Central memory CD8-positive, alpha-beta T cell (primary cell): ENCODE results near the gene ARHGAP45.
A peak's percentile ranks its signal among the peaks of the same experiment; 100 is the strongest.
"Not testable (repeated sequence)": the region's sequence is repeated elsewhere in the genome, so short reads cannot be mapped to it uniquely, and the experiment has no call there.

Source experiments
- ATAC-seq: fragments of 150-1000 bp; cut with Tn5 transposase; replicated peaks from 2 replicates; pipeline ENCODE4 v1.10.0; 2022; ENCODE audit warnings: mild to moderate bottlenecking, moderate FRiP score, moderate number of reproducible peaks; ENCODE audit not compliant: poor library complexity, severe bottlenecking; ENCODE audit errors: extremely low read depth
- DNase-seq, 2 donors: peaks; one replicate each; pipeline ENCODE4 v3.0.0; 2021; ENCODE audit warnings: low spot score in 2 of 2
- H3K27ac Mint-ChIP-seq: one replicate; pipeline ENCODE4 v1.8.0; 2022; ENCODE audit warnings: low read depth, mild to moderate bottlenecking, moderate library complexity, mixed read lengths
- H3K27me3 Mint-ChIP-seq: one replicate; pipeline ENCODE4 v1.8.0; 2022; ENCODE audit warnings: mixed read lengths
- H3K36me3 Mint-ChIP-seq: one replicate; pipeline ENCODE4 v1.8.0; 2022; ENCODE audit warnings: mild to moderate bottlenecking, moderate library complexity, mixed read lengths; ENCODE audit not compliant: insufficient read depth
- H3K4me1 Mint-ChIP-seq: one replicate; pipeline ENCODE4 v1.8.0; 2022; ENCODE audit warnings: mixed read lengths
- H3K4me3 Mint-ChIP-seq: one replicate; pipeline ENCODE4 v1.8.0; 2022; ENCODE audit warnings: mild to moderate bottlenecking, moderate library complexity, mixed read lengths
- H3K9me3 Mint-ChIP-seq: one replicate; pipeline ENCODE4 v1.8.0; 2022; ENCODE audit warnings: mixed read lengths

The ARHGAP45 gene

GRCh38 chr19:1113030-1113985 lies 46.3 kb downstream of the ARHGAP45 start:
- Mint-ChIP-seq H3K36me3 (peaks cover 19% of the 10 kb centered on the region), H3K27ac (no peak overlapping the region), H3K4me1 (no peaks in the 10 kb centered on the region), H3K4me3 (no peak overlapping the region), H3K27me3 (no peaks in the 10 kb centered on the region), H3K9me3 (no peaks in the 10 kb centered on the region)
- ATAC-seq (peak; percentile 79), DNase-seq (peak; percentile 68 to 76)

- ATAC-seq (no peak), DNase-seq (no peak)
- Mint-ChIP-seq H3K27me3 (no peaks in the 10 kb centered on the region), H3K4me3 (no peak overlapping the region), H3K4me1 (no peaks in the 10 kb centered on the region), H3K36me3 (peaks cover 21% of the 10 kb centered on the region), H3K9me3 (no peaks in the 10 kb centered on the region), H3K27ac (no peak overlapping the region)
These were observed 47.1 kb downstream of the ARHGAP45 start for GRCh38 chr19:1113986-1114483.

GRCh38 chr19:1114728-1115127 lies 47.8 kb downstream of the ARHGAP45 start:
- DNase-seq, H3K27me3 Mint-ChIP-seq, H3K4me3 Mint-ChIP-seq, ATAC-seq, H3K9me3 Mint-ChIP-seq, H3K27ac Mint-ChIP-seq, H3K4me1 Mint-ChIP-seq: not testable (repeated sequence)
- H3K36me3 Mint-ChIP-seq, result peaks cover 22% of the 10 kb centered on the region

- H3K9me3 Mint-ChIP-seq, result no peaks in the 10 kb centered on the region
- H3K4me1 Mint-ChIP-seq, result no peaks in the 10 kb centered on the region
- H3K36me3 Mint-ChIP-seq, result peaks cover 24% of the 10 kb centered on the region
- H3K27me3 Mint-ChIP-seq, result no peaks in the 10 kb centered on the region
- ATAC-seq (no peak), DNase-seq (no peak)
- H3K4me3 Mint-ChIP-seq, result no peak overlapping the region
- H3K27ac Mint-ChIP-seq, result no peak overlapping the region
These were observed 48.9 kb downstream of the ARHGAP45 start for GRCh38 chr19:1115646-1116420.

- peaks cover 30% of the 10 kb centered on the region for H3K36me3 Mint-ChIP-seq
- H3K27ac Mint-ChIP-seq, result no peak overlapping the region
- no peak overlapping the region for H3K4me3 Mint-ChIP-seq
- ATAC-seq (no peak), DNase-seq (no peak)
- no peaks in the 10 kb centered on the region for H3K4me1 Mint-ChIP-seq
- H3K27me3 Mint-ChIP-seq, result no peaks in the 10 kb centered on the region
- H3K9me3 Mint-ChIP-seq, result no peaks in the 10 kb centered on the region
These were observed 50.0 kb downstream of the ARHGAP45 start for GRCh38 chr19:1116726-1117581.

GRCh38 chr19:1117654-1118053 lies 50.7 kb downstream of the ARHGAP45 start:
- DNase-seq, result no peak
- H3K9me3 Mint-ChIP-seq, result no peaks in the 10 kb centered on the region
- H3K4me1 Mint-ChIP-seq, result no peaks in the 10 kb centered on the region
- no peak for ATAC-seq
- H3K27ac Mint-ChIP-seq, result no peak overlapping the region
- H3K27me3 Mint-ChIP-seq, result no peaks in the 10 kb centered on the region
- H3K4me3 Mint-ChIP-seq, result no peak overlapping the region
- H3K36me3 Mint-ChIP-seq, result peaks cover 30% of the 10 kb centered on the region

- H3K4me3 Mint-ChIP-seq, result no peak overlapping the region
- no peaks in the 10 kb centered on the region for H3K27me3 Mint-ChIP-seq
- ATAC-seq (no peak), DNase-seq (no peak)
- no peaks in the 10 kb centered on the region for H3K4me1 Mint-ChIP-seq
- peaks cover 32% of the 10 kb centered on the region for H3K36me3 Mint-ChIP-seq
- H3K9me3 Mint-ChIP-seq, result no peaks in the 10 kb centered on the region
- H3K27ac Mint-ChIP-seq, result no peak overlapping the region
These were observed 52.0 kb downstream of the ARHGAP45 start for GRCh38 chr19:1118999-1119398.

- no peak for DNase-seq
- no peaks in the 10 kb centered on the region for H3K27me3 Mint-ChIP-seq
- no peak overlapping the region for H3K4me3 Mint-ChIP-seq
- no peak overlapping the region for H3K27ac Mint-ChIP-seq
- no peak for ATAC-seq
- no peaks in the 10 kb centered on the region for H3K4me1 Mint-ChIP-seq
- H3K9me3 Mint-ChIP-seq, result no peaks in the 10 kb centered on the region
- H3K36me3 Mint-ChIP-seq, result peaks cover 32% of the 10 kb centered on the region
These were observed 52.7 kb downstream of the ARHGAP45 start for GRCh38 chr19:1119475-1120217.

- Mint-ChIP-seq H3K4me1 (no peaks in the 10 kb centered on the region), H3K27ac (no peak overlapping the region), H3K4me3 (no peak overlapping the region), H3K36me3 (peaks cover 40% of the 10 kb centered on the region), H3K9me3 (no peaks in the 10 kb centered on the region), H3K27me3 (no peaks in the 10 kb centered on the region)
- ATAC-seq (no peak), DNase-seq (no peak)
These were observed 54.4 kb downstream of the ARHGAP45 start for GRCh38 chr19:1121395-1121794.

GRCh38 chr19:1122021-1122971 lies 55.3 kb downstream of the ARHGAP45 start:
- Mint-ChIP-seq H3K36me3 (peaks cover 40% of the 10 kb centered on the region), H3K4me1 (no peaks in the 10 kb centered on the region), H3K9me3 (no peaks in the 10 kb centered on the region), H3K4me3 (no peak overlapping the region), H3K27ac (no peak overlapping the region), H3K27me3 (no peaks in the 10 kb centered on the region)
- ATAC-seq (no peak), DNase-seq (no peak)

GRCh38 chr19:1122972-1123363 lies 56.0 kb downstream of the ARHGAP45 start:
- no peaks in the 10 kb centered on the region for H3K4me1 Mint-ChIP-seq
- ATAC-seq (no peak), DNase-seq (no peak)
- no peak overlapping the region for H3K4me3 Mint-ChIP-seq
- H3K27me3 Mint-ChIP-seq, result no peaks in the 10 kb centered on the region
- H3K9me3 Mint-ChIP-seq, result no peaks in the 10 kb centered on the region
- peaks cover 42% of the 10 kb centered on the region for H3K36me3 Mint-ChIP-seq
- H3K27ac Mint-ChIP-seq, result no peak overlapping the region
